Stomach (tissue), 4 donors: ENCODE results near the gene VPS54.

ENCODE experiments used
- CTCF ChIP-seq, 7 experiments: fragments of 450-650 bp in 4 of 7; fragments of 200-600 bp in 3 of 7; sonication (generic) in 3 of 7; IDR thresholded peaks; one replicate each; pipeline ENCODE4 v1.5.1; 2016 to 2019; ENCODE audit warnings: antibody characterized with exemption in 7 of 7, control low read depth in 2 of 7, mild to moderate bottlenecking in 1 of 7
- POLR2A ChIP-seq, 4 donors: fragments of 450-650 bp; IDR thresholded peaks; one replicate each; pipeline ENCODE4 v1.6.1; 2016; ENCODE audit warnings: antibody characterized with exemption in 4 of 4, control low read depth in 2 of 4, mild to moderate bottlenecking in 1 of 4, moderate library complexity in 1 of 4
- POLR2AphosphoS5 ChIP-seq, 3 donors: sonication (generic); formaldehyde crosslinking; IDR thresholded peaks; one replicate each; pipeline ENCODE4 v1.6.1; 2016; ENCODE audit warnings: antibody characterized with exemption in 3 of 3

GRCh38 chr2:63882395-63883105 is 136.7 kb downstream of the VPS54 start:
- TF ChIP-seq POLR2A (IDR thresholded peaks at IDR 0.05) (no peak), CTCF (IDR thresholded peaks at IDR 0.05) (no peak), POLR2AphosphoS5 (IDR thresholded peaks at IDR 0.05) (no peak)
